ENCODE results near the gene MRTFB. TPM values are rescaled to one million over a fixed set of nuclear protein-coding genes. Genes with fewer than 3 reads are reported as not detected.

The MRTFB gene
- total RNA-seq, 1 experiment from 2014 or later, result 67.3 TPM

GRCh38 chr16:14215941-14216340 is 144.8 kb downstream of the MRTFB start:
- CTCF ChIA-PET, result interaction anchor here (0.7 kb wide), 1 partner anchor 11 kb away, joined by 3 read pairs; no protein-coding TSS in a partner anchor
- DNase-seq, result no peak
- Mint-ChIP-seq H3K27me3 (ENCODE audit: unreplicated experiment) (no peaks in the 10 kb centered on the region), H3K4me3 (ENCODE audit: low read depth, unreplicated experiment) (no peak overlapping the region), H3K36me3 (ENCODE audit: insufficient read depth, unreplicated experiment) (no peaks in the 10 kb centered on the region), H3K27ac (ENCODE audit: unreplicated experiment) (no peak overlapping the region), H3K4me1 (ENCODE audit: low read depth, unreplicated experiment) (no peaks in the 10 kb centered on the region), H3K9me3 (ENCODE audit: low read depth, unreplicated experiment) (no peaks in the 10 kb centered on the region)
- no TSS peak for BruUV-seq (replicated peaks)
- no peak for TF ChIP-seq CTCF (IDR thresholded peaks at IDR 0.05; ENCODE audit: unreplicated experiment)
- intact Hi-C loops (cut with micrococcal nuclease; ENCODE audit: unreplicated experiment), result no loop called here

- CTCF ChIA-PET, result no interaction called here
- Mint-ChIP-seq H3K27me3 (ENCODE audit: unreplicated experiment) (no peaks in the 10 kb centered on the region), H3K4me1 (ENCODE audit: low read depth, unreplicated experiment) (no peaks in the 10 kb centered on the region), H3K27ac (ENCODE audit: unreplicated experiment) (no peak overlapping the region), H3K4me3 (ENCODE audit: low read depth, unreplicated experiment) (no peak overlapping the region), H3K36me3 (ENCODE audit: insufficient read depth, unreplicated experiment) (peaks cover 4% of the 10 kb centered on the region), H3K9me3 (ENCODE audit: low read depth, unreplicated experiment) (no peaks in the 10 kb centered on the region)
- BruUV-seq (replicated peaks), result no TSS peak
- DNase-seq, result no peak
- TF ChIP-seq CTCF (IDR thresholded peaks at IDR 0.05; ENCODE audit: unreplicated experiment), result no peak
- intact Hi-C loops (cut with micrococcal nuclease; ENCODE audit: unreplicated experiment), result no loop called here
Observed at GRCh38 chr16:14219983-14220382, 148.9 kb downstream of the MRTFB start.

GRCh38 chr16:14223632-14224031 is 152.5 kb downstream of the MRTFB start:
- intact Hi-C loops (cut with micrococcal nuclease; ENCODE audit: unreplicated experiment), result no loop called here
- DNase-seq, result no peak
- no peak for TF ChIP-seq CTCF (IDR thresholded peaks at IDR 0.05; ENCODE audit: unreplicated experiment)
- H3K9me3 Mint-ChIP-seq (ENCODE audit: low read depth, unreplicated experiment), result no peaks in the 10 kb centered on the region
- no peaks in the 10 kb centered on the region for H3K27me3 Mint-ChIP-seq (ENCODE audit: unreplicated experiment)
- no peak overlapping the region for H3K27ac Mint-ChIP-seq (ENCODE audit: unreplicated experiment)
- no peak overlapping the region for H3K4me3 Mint-ChIP-seq (ENCODE audit: low read depth, unreplicated experiment)
- H3K36me3 Mint-ChIP-seq (ENCODE audit: insufficient read depth, unreplicated experiment), result peaks cover 14% of the 10 kb centered on the region
- BruUV-seq (replicated peaks), result no TSS peak
- CTCF ChIA-PET, result no interaction called here
- no peaks in the 10 kb centered on the region for H3K4me1 Mint-ChIP-seq (ENCODE audit: low read depth, unreplicated experiment)

- no TSS peak for BruUV-seq (replicated peaks)
- no peak overlapping the region for H3K4me3 Mint-ChIP-seq (ENCODE audit: low read depth, unreplicated experiment)
- CTCF ChIA-PET, result no interaction called here
- no peaks in the 10 kb centered on the region for H3K9me3 Mint-ChIP-seq (ENCODE audit: low read depth, unreplicated experiment)
- no peaks in the 10 kb centered on the region for H3K27me3 Mint-ChIP-seq (ENCODE audit: unreplicated experiment)
- intact Hi-C loops (cut with micrococcal nuclease; ENCODE audit: unreplicated experiment), result no loop called here
- TF ChIP-seq CTCF (IDR thresholded peaks at IDR 0.05; ENCODE audit: unreplicated experiment), result no peak
- peaks cover 14% of the 10 kb centered on the region for H3K36me3 Mint-ChIP-seq (ENCODE audit: insufficient read depth, unreplicated experiment)
- no peak overlapping the region for H3K27ac Mint-ChIP-seq (ENCODE audit: unreplicated experiment)
- H3K4me1 Mint-ChIP-seq (ENCODE audit: low read depth, unreplicated experiment), result no peaks in the 10 kb centered on the region
- no peak for DNase-seq
Observed at GRCh38 chr16:14225457-14225856, 154.3 kb downstream of the MRTFB start.
